HG03432 (cell line): Measurements from ENCODE around the gene MAP3K4.

Source experiments
- ATAC-seq: cut with Tn5 transposase; IDR thresholded peaks from one replicate; pipeline ENCODE4 v1.9.1; 2021; ENCODE audit warnings: mild to moderate bottlenecking, moderate library complexity; ENCODE audit not compliant: unreplicated experiment

MAP3K4 gene, protein sequence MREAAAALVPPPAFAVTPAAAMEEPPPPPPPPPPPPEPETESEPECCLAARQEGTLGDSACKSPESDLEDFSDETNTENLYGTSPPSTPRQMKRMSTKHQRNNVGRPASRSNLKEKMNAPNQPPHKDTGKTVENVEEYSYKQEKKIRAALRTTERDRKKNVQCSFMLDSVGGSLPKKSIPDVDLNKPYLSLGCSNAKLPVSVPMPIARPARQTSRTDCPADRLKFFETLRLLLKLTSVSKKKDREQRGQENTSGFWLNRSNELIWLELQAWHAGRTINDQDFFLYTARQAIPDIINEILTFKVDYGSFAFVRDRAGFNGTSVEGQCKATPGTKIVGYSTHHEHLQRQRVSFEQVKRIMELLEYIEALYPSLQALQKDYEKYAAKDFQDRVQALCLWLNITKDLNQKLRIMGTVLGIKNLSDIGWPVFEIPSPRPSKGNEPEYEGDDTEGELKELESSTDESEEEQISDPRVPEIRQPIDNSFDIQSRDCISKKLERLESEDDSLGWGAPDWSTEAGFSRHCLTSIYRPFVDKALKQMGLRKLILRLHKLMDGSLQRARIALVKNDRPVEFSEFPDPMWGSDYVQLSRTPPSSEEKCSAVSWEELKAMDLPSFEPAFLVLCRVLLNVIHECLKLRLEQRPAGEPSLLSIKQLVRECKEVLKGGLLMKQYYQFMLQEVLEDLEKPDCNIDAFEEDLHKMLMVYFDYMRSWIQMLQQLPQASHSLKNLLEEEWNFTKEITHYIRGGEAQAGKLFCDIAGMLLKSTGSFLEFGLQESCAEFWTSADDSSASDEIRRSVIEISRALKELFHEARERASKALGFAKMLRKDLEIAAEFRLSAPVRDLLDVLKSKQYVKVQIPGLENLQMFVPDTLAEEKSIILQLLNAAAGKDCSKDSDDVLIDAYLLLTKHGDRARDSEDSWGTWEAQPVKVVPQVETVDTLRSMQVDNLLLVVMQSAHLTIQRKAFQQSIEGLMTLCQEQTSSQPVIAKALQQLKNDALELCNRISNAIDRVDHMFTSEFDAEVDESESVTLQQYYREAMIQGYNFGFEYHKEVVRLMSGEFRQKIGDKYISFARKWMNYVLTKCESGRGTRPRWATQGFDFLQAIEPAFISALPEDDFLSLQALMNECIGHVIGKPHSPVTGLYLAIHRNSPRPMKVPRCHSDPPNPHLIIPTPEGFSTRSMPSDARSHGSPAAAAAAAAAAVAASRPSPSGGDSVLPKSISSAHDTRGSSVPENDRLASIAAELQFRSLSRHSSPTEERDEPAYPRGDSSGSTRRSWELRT (N-terminal part only)

DNA sequence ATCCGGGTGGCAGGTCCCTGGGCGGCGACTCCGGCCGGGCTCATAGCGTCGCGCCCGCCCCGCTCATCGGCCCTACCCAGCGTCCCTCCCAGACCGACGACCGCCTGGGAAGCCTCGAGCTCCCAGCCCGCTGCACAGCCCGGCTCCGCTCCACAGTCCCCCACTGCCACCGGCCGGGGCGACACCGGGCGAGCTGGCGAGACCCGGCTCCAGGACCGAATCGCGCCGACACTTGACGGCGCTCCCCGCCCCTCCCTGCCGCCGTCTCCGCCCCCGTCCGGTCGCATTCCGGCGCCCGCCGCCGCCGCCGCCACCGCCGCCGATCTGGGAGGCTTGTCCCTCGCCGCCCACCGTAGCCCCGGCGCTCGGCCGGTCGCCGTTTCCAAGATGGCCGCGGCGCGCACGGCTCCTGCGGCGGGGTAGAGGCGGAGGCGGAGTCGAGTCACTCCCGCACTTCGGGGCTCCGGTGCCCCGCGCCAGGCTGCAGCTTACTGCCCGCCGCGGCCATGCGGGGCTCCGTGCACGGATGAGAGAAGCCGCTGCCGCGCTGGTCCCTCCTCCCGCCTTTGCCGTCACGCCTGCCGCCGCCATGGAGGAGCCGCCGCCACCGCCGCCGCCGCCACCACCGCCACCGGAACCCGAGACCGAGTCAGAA is at the start of gene MAP3K4:
MAP3K4 (plus strand) TSS at position 364 of the 655 bp plus-strand sequence; CDS start at position 527, 163 bp downstream.
- peak; percentile 77 for ATAC-seq

DNA sequence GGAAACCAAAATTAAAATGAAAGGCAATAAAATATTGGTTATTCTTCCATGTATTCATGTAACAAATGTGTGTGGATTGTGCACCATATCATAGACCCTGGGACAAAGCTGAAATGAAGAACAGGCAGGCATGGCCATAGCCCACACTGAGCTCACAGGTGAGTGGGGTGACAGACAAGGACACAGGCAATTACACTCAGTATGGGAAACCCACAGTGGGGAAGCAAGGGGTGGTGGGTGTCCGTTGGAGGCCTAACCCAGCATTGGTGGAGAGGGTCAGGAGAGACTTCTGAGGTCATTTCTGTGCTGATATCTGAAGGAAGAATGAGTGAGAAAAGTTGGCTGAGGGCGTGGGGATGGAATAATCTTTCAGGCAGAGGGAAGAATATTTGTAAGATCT is 47.6 kb upstream of the MAP3K4 start:
- no peak for ATAC-seq

DNA sequence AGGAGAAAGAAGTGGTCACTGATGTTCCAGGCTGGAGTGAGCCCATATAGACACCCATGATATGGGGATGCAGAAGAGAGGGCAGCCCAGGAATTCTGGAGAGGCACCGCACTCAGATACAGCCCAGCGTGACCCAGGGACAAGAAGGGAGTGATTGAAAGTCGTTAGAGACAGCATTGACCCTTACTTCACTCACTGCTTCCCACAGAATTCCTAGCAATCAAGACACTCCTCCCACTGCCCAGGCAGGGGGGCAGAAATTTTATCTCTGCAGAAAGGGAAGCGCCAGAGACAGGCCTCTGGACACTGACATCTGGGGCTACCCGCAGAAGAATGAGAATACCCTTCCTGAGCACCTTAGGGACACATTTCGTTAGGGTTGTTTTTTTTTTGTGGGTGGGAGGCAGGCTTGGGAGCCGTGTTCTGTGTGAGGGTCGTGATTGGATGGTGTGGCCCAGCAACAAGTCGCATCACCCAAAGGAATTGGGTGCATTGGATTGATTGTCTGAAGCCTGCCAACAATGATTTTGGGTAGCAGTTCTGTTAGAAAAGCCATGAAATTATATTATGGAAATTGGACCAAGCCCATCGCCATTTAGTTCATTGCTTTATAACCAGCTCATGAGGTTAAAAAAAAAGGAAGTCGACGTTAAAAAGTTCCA is 45.9 kb upstream of the MAP3K4 start:
- ATAC-seq: no peak

DNA sequence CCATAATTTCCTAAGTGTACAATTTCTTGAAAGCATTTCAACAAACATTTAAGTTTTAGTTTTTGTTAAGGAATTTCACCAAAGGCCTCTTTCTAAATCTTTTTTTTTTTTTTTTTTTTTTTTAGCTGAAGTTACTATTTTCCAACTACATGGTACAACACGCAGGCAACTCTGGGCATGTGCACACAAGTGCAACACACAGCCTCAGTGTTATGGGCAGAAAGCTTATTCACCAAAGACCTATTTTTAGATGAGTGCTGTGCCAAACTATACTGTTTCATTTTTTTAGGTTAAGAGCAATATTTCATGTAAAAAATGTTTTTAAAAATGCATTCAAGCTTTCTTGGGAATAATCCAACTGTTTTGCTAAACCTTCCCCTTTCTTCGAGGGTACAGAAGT is 42.0 kb upstream of the MAP3K4 start:
- ATAC-seq: no peak

DNA sequence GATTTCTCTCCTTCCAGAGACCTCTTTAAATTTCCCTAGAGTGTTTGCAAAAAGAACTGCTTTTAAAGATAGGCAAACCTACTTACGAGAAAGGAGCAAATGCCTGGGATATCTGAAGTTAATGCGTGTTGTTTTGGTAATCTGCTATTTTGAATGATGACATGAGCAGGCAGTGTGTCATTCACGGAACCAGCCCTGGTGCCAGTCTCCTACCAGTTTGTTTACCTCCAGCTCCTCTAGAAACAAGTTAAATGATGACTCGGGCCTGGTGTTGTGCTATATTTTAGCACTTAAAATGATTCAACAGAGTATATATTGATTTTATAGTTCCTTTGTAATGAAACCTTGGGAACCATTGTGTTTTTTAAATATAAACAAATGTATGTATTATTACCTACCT is 41.1 kb upstream of the MAP3K4 start:
- ATAC-seq: no peak

DNA sequence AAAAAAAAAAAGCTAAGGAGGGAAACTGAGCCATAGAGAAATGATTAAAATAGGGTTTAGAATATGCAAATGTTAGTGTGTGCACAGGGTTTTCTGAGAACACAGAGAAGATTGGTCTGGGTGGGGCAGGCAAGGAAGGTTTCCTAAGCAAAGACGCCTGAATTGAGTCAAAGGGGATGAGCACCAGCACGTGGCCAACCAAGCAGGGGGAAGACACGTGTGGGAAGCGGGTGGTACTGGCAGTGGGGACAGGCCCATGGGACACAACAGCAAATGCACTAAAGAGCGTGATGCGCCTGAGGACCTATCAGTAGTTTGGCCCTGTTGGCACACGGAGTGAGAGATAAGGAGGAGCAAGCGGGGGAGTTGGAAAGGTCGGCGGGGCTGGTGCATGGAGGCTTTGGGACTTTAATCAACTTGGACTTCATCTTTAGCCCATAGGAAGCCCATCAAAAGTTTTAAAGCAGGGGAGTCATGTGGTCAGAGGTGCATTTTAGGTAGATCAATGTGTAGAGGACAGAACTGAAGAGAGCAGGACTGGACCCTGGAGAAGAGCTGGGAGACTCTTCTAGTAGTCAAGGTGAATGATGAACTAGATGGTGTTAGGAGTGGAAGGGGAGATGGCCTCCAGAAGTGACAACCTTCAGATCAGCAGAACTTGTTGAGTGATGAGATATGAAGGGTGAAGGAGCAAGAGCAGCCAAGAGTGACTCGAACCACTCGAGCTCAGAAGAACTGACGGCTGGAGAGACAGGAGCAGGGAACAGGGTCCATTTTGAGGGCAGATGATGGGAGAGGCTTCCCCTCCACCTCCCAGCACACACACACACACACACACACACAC is 40.2 kb upstream of the MAP3K4 start:
- no peak for ATAC-seq

DNA sequence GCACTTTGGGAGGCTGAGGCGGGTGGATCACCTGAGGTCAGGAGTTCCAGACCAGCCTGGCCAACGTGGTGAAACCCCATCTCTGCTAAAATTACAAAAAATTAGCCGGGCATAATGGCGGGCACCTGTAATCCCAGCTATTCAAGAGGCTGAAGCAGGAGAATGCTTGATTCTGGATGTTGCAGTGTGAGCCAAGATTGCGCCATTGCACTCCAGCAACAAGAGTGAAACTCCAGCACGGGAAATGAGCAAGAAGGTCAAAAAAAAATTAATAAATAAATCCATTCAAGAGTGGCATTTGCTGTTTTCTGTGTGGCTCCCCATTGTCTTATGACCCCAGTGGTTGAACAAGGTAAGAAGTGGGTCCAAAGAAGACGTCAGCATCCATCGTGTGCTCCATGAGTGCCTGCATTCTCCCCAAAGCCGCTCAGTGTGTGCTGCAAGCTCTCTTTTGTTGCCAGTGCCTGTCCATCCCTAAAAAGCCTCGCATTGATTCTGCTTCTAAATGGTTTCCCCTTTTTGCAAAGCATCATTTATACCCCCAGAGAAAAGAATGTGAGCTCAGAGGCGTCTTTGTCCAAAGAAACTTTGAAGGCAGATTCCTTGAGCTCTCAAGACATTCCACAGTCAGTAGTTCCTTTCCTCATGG is 38.8 kb upstream of the MAP3K4 start:
- no peak for ATAC-seq

DNA sequence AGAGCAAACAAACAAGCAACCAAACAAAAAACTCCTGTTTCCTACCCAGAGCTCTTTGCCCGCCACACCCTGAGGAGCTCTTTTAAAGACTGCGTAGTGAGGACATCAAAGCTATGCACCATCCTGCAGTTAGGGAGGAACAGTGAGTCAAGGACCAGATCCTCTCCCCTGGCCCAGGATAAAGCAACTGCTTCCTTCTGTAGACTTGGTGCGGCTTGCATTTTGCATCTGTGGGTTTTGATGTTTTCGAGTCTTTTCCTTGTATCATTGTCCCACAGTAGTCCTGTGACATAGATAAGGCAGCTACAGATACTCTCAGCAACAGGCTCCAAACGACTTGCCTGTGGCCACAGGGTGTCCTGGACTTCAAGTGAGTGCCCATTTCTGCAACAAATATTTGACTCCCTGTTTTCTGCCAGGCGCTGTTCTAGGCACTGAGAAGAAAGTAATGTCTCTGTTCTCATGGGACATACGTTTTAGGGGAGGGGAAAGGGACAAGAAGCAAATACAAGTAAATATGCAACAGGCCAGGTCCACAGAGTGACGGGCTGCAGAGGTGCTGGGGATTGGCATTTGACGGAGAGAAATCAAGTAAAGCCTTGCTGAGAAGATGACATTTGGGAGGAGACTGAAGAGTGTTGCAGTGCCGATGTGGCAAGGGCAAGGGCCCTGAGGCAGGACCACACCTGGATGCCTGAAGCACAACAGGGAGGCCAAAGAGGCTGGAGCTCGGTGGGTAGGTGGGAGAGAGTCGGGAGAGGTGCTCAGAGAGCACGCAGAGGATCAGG is 35.9 kb upstream of the MAP3K4 start:
- ATAC-seq: no peak

DNA sequence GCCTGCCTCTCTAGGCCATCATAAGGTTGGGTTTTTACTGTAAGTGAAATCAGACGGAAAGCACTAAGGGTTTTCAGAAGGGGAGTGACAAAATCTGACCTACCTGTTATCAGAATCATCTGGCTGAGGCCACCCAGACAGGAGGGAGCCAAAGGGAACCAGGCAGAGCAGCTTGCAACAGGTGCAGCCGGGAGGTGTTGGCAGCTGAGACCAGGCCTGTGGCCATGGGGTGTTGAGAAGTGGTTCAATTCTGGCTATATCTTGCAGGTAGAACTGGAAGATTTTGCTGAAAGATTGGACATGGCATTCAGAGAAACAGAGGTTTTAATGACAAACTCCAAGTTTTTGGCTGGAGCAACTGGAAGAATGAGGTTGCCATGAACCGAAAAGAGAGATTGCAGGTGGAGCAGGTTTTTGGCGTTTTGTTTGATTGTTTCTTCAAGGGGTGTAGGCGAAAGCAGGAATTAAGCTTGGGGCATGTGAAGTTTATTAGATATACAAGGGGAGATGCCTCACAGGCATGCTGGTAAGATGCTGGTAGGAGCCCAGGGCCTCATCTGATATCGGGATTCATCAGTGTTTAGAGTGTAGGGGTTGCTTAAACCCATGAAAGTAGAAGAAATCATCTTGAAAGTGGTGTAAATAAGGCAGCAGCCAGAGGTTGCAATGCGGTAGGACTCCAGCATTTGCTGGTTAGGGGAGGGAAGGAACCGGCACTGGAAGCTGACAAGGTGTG is 35.1 kb upstream of the MAP3K4 start:
- no peak for ATAC-seq

DNA sequence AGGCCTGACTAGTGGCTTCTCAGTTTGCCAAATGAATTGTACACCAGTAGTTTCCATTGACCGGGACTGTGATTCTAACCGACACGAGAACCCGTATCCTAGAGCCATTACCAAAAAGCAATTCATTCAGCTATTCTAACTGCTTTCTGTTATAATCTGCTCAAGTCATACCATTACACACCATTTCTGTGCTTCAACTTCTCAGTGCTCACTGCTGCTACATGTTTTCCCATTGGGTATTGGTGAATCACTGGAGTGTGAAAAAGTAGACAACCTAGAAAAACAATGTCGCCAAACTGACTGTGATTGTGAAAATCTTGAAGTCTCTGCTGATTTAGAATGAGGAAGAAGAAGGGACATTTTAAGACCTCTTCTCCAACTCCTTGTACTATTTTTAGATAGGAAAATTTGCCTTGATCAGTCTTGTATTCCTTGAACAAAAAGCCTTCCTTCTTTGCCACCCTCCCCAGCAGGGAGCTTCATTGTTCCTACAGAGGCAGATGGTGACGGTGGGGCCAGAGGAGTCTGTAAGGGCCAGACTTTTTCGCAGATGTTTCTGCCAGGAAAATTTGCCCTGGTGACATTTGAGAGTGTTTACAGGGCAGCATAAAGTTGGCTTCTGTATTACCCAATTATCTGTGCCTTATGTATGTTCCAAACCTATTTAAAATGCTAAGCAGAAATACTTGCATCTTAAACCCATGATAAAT is 31.7 kb upstream of the MAP3K4 start:
- ATAC-seq: no peak

DNA sequence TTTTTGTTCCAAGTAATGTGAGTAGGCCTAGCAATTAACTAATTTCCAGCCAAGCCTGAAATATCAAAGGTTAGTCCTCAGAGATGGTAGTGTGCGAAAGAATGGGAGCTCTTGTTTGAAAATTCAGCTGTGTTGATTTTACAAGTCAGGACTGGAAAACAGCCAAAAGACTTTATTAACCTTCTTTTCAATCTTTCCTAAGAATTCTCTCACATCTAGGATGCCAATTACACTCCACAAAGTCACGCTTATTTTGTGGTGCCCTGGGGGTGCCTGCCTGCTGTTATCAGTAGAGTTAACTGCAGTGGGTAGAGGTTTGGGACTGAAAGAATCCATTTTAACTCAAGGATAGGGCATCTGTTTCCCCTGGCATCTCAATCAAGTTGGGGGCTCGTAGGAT is 30.7 kb upstream of the MAP3K4 start:
- ATAC-seq: no peak

DNA sequence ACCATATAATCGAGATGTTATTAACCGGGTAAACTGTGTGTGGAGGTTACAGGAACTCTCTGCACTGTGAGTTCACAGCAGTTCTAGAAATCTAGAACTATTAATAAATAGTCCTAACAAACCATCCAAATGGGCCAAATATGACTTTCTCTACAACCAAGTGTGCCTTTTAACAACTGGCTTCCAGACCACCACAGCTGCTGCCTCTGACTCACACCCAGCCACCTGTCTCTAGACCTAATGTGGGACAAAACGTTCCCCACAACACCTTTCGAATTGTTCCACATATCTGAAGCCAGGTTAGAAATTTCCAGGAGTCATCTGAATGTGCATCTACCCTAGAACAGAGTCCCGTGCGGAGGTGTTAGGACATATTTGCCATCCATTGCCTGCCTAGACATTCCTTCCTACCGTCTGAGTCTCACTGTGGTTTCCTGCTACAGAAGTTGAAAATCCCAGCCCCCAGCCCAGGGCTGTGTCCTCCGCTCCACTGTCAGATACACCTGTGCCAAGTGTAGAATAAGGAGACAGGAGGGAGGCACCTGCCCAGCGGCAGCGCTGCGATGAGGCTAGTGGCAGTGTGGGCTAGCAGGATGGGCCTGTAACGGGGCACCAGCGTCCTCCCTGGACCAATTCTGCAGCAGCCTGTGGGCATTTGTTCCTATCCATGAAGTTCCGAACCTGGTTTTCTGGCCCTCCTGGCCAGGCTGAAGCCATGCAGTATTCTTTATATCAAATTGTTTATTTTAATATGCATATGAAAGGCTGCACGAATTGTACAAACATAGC is 28.5 kb upstream of the MAP3K4 start:
- ATAC-seq: no peak

DNA sequence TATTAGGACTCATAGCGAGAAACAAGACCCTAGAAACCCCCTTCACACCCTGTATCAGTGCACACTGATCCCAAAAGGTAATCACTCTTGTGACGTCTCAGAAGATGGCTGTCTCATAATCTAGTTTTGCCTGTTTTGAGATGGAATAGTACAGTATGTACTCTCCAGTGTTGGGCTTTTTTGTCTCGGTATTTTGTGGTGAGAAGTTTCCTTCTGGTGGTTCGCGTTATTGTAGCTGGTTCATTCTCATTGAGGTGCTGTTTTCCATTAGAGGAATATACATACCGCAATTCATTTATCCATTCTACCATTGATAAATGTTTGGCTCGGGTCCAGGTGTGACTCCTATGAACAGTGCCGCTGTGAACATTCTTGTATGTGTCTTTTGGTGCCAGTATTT is 27.9 kb upstream of the MAP3K4 start:
- no peak for ATAC-seq

DNA sequence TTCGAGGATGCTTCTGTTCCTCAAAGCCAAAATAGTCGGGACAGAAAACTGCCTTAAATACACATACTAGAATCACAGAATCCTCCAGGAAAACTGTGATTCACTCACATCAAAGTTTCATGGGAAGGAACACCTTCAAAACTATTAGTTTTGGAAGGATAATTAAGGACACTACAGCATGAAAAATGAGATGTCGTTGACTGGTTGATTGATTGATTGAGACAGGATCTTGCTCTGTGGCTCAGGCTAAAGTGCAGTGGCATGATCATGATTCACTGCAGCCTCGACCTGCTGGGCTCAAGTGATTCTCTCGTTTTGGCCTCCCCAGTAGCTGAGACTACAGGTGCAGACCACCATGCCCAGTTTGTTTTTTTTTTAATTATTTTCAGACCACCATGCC is 25.7 kb upstream of the MAP3K4 start:
- ATAC-seq: no peak

DNA sequence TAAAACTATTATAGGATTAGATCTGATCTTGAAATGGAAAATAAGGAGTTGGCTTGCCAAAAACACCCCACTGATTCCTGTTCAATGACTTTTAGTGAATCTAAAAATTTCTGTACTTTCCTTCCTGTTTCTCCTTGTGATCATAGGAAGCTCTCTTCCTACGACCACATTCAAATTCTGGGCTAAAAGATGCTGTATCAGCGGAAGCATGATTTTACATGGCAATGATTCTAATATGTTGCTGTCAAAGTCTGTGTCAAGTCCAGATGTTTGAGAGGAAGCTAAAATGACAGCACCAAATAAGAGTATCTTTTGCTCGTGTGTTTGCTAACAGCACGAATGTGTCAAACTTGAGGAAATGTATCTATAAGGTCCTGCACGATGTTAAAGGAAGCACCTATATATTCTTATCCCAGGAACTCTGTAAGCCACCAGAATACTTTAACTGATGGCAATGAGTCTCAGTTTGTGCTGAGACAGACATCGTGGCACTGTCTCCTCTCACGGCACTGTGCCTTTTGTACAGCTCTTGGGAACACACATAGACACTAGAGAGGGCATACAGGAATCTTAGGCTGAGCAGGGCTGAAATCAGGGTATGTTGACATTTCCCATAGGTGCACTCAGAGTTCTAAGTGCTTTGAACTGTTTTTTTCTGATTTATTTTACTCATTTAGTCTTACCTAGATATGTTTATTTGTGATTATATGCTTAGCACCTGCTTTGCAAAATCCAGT is 24.9 kb upstream of the MAP3K4 start:
- no peak for ATAC-seq
